ENCODE measurements around the gene MTG2. TPM values are rescaled to one million over a fixed set of nuclear protein-coding genes. Genes with fewer than 3 reads are reported as not detected.
A peak's percentile ranks its signal among the peaks of the same experiment; 100 is the strongest.

MTG2 gene
- total and polyA plus RNA-seq, 2 of the 13 experiments (the other 11 are each of a cell fraction or from before 2014, with no cell fraction given), result 20.4 to 37.8 TPM

DNA sequence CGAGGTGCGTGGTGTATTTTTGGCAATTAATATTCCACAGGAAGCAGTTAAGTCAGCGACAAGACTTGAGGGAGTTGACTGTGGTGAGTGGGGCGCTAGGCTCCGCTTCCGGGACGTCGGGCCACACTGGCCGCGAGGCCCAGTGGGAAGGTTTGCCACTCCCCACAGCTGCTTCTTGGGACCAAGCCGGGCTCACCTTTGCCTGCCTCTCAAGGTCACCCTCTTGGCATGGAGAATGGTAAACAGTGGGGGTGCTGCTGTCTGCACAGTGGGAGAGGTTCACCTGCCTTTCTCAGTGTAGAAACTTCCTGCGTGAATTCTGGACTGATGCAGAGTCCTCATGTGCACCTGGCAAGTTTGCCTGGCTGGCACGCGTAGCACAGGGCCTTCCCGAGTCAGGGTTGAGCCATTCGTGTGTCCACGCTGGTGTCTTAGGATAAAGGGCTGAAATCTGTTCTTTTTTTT, 61.8 kb downstream of the MTG2 start (continued):
- TF ChIP-seq, protein P1, sequence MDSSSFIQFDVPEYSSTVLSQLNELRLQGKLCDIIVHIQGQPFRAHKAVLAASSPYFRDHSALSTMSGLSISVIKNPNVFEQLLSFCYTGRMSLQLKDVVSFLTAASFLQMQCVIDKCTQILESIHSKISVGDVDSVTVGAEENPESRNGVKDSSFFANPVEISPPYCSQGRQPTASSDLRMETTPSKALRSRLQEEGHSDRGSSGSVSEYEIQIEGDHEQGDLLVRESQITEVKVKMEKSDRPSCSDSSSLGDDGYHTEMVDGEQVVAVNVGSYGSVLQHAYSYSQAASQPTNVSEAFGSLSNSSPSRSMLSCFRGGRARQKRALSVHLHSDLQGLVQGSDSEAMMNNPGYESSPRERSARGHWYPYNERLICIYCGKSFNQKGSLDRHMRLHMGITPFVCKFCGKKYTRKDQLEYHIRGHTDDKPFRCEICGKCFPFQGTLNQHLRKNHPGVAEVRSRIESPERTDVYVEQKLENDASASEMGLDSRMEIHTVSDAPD (CRISPR knock-in tag; IDR thresholded peaks at IDR 0.05), result peak; percentile 33; the same call in 1 of the 2 replicates
- TF ChIP-seq GTF2F1 (IDR thresholded peaks at IDR 0.05; ENCODE audit: low read length), result no peak
- TF ChIP-seq LCORL (IDR thresholded peaks at IDR 0.05), result no peak
- 0 out of 2 replicates have a peak, but pooled peaks have one; percentile 56 for TF ChIP-seq LCORL (CRISPR knock-in tag; IDR thresholded peaks at IDR 0.05)
- TF ChIP-seq GATAD1 (CRISPR knock-in tag; IDR thresholded peaks at IDR 0.05), result no peak
- TF ChIP-seq ESRRA (CRISPR knock-in tag; IDR thresholded peaks at IDR 0.05; ENCODE audit: low read depth), result peak; percentile 82
- TF ChIP-seq TSC22D2 (CRISPR knock-in tag; IDR thresholded peaks at IDR 0.05; ENCODE audit: borderline replicate concordance), result no peak
- TF ChIP-seq, protein P2, sequence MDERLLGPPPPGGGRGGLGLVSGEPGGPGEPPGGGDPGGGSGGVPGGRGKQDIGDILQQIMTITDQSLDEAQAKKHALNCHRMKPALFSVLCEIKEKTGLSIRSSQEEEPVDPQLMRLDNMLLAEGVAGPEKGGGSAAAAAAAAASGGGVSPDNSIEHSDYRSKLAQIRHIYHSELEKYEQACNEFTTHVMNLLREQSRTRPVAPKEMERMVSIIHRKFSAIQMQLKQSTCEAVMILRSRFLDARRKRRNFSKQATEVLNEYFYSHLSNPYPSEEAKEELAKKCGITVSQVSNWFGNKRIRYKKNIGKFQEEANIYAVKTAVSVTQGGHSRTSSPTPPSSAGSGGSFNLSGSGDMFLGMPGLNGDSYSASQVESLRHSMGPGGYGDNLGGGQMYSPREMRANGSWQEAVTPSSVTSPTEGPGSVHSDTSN (CRISPR knock-in tag; IDR thresholded peaks at IDR 0.05), result no peak
- TF ChIP-seq, protein P3, sequence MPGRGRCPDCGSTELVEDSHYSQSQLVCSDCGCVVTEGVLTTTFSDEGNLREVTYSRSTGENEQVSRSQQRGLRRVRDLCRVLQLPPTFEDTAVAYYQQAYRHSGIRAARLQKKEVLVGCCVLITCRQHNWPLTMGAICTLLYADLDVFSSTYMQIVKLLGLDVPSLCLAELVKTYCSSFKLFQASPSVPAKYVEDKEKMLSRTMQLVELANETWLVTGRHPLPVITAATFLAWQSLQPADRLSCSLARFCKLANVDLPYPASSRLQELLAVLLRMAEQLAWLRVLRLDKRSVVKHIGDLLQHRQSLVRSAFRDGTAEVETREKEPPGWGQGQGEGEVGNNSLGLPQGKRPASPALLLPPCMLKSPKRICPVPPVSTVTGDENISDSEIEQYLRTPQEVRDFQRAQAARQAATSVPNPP (CRISPR knock-in tag; IDR thresholded peaks at IDR 0.05), result 0 out of 2 replicates have a peak, but pooled peaks have one; percentile 21
- TF ChIP-seq, protein P4, sequence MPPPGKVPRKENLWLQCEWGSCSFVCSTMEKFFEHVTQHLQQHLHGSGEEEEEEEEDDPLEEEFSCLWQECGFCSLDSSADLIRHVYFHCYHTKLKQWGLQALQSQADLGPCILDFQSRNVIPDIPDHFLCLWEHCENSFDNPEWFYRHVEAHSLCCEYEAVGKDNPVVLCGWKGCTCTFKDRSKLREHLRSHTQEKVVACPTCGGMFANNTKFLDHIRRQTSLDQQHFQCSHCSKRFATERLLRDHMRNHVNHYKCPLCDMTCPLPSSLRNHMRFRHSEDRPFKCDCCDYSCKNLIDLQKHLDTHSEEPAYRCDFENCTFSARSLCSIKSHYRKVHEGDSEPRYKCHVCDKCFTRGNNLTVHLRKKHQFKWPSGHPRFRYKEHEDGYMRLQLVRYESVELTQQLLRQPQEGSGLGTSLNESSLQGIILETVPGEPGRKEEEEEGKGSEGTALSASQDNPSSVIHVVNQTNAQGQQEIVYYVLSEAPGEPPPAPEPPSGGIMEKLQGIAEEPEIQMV (CRISPR knock-in tag; IDR thresholded peaks at IDR 0.05; ENCODE audit: low read depth), result no peak
- TF ChIP-seq, protein P5, sequence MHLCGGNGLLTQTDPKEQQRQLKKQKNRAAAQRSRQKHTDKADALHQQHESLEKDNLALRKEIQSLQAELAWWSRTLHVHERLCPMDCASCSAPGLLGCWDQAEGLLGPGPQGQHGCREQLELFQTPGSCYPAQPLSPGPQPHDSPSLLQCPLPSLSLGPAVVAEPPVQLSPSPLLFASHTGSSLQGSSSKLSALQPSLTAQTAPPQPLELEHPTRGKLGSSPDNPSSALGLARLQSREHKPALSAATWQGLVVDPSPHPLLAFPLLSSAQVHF (CRISPR knock-in tag; IDR thresholded peaks at IDR 0.05), result no peak
- TF ChIP-seq BCL6 (CRISPR knock-in tag; IDR thresholded peaks at IDR 0.05), result no peak
- no peak for TF ChIP-seq KDM6A (CRISPR knock-in tag; IDR thresholded peaks at IDR 0.05; ENCODE audit: low read depth)
- peak; percentile 72 for TF ChIP-seq SAP130 (CRISPR knock-in tag; IDR thresholded peaks at IDR 0.05; ENCODE audit: low read depth)
- TF ChIP-seq YEATS2 (CRISPR knock-in tag; IDR thresholded peaks at IDR 0.05; ENCODE audit: borderline replicate concordance), result no peak
- TF ChIP-seq KAT8 (CRISPR knock-in tag; IDR thresholded peaks at IDR 0.05), result no peak
- TF ChIP-seq, protein P6, sequence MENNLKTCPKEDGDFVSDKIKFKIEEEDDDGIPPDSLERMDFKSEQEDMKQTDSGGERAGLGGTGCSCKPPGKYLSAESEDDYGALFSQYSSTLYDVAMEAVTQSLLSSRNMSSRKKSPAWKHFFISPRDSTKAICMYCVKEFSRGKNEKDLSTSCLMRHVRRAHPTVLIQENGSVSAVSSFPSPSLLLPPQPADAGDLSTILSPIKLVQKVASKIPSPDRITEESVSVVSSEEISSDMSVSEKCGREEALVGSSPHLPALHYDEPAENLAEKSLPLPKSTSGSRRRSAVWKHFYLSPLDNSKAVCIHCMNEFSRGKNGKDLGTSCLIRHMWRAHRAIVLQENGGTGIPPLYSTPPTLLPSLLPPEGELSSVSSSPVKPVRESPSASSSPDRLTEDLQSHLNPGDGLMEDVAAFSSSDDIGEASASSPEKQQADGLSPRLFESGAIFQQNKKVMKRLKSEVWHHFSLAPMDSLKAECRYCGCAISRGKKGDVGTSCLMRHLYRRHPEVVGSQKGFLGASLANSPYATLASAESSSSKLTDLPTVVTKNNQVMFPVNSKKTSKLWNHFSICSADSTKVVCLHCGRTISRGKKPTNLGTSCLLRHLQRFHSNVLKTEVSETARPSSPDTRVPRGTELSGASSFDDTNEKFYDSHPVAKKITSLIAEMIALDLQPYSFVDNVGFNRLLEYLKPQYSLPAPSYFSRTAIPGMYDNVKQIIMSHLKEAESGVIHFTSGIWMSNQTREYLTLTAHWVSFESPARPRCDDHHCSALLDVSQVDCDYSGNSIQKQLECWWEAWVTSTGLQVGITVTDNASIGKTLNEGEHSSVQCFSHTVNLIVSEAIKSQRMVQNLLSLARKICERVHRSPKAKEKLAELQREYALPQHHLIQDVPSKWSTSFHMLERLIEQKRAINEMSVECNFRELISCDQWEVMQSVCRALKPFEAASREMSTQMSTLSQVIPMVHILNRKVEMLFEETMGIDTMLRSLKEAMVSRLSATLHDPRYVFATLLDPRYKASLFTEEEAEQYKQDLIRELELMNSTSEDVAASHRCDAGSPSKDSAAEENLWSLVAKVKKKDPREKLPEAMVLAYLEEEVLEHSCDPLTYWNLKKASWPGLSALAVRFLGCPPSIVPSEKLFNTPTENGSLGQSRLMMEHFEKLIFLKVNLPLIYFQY (CRISPR knock-in tag; IDR thresholded peaks at IDR 0.05; ENCODE audit: borderline replicate concordance), result peak; percentile 24; the same call in 1 of the 2 replicates
- no peak for TF ChIP-seq ZNF556 (CRISPR knock-in tag; IDR thresholded peaks at IDR 0.05; ENCODE audit: borderline replicate concordance)
- TF ChIP-seq CENPX (CRISPR knock-in tag; IDR thresholded peaks at IDR 0.05), result no peak
- TF ChIP-seq ZMYM4 (CRISPR knock-in tag; IDR thresholded peaks at IDR 0.05), result no peak
- TF ChIP-seq RARA (CRISPR knock-in tag; IDR thresholded peaks at IDR 0.05), result peak; percentile 48
- no peak for TF ChIP-seq JUN (CRISPR knock-in tag; IDR thresholded peaks at IDR 0.05)

Data from HepG2 (cell line).